Endothelial cell of umbilical vein (primary cell): ENCODE results near the gene IWS1.

Experiments
- EZH2 ChIP-seq: IDR thresholded peaks from 2 replicates; pipeline ENCODE4 v1.6.1; 2012; ENCODE audit warnings: borderline replicate concordance, low read depth, mild to moderate bottlenecking, moderate library complexity, low read length, inconsistent platforms; ENCODE audit not compliant: severe bottlenecking
- MAX ChIP-seq: IDR thresholded peaks from 2 replicates; pipeline ENCODE4 v1.6.1; 2011; ENCODE audit not compliant: insufficient read depth, insufficient read length
- POLR2A ChIP-seq: IDR thresholded peaks from 2 replicates; pipeline ENCODE4 v1.6.1; 2012; ENCODE audit warnings: low read depth, mild to moderate bottlenecking, control low read depth, low read length
- TF ChIP-seq, protein P1 (sequence below), 2 donors: IDR thresholded peaks; 1 replicate in 1 of 2; 2 replicates in 1 of 2; pipeline ENCODE4 v1.5.1; 2011; ENCODE audit warnings: low read length in 2 of 2, mild to moderate bottlenecking in 2 of 2, moderate library complexity in 2 of 2, control low read depth in 1 of 2, inconsistent platforms in 1 of 2, low read depth in 1 of 2; ENCODE audit not compliant: insufficient read depth in 1 of 2; ENCODE audit errors: extremely low read depth in 1 of 2

GRCh38 chr2:127498386-127498785, 27.9 kb downstream of the IWS1 start:
- no peak for TF ChIP-seq POLR2A
- TF ChIP-seq, protein P1, sequence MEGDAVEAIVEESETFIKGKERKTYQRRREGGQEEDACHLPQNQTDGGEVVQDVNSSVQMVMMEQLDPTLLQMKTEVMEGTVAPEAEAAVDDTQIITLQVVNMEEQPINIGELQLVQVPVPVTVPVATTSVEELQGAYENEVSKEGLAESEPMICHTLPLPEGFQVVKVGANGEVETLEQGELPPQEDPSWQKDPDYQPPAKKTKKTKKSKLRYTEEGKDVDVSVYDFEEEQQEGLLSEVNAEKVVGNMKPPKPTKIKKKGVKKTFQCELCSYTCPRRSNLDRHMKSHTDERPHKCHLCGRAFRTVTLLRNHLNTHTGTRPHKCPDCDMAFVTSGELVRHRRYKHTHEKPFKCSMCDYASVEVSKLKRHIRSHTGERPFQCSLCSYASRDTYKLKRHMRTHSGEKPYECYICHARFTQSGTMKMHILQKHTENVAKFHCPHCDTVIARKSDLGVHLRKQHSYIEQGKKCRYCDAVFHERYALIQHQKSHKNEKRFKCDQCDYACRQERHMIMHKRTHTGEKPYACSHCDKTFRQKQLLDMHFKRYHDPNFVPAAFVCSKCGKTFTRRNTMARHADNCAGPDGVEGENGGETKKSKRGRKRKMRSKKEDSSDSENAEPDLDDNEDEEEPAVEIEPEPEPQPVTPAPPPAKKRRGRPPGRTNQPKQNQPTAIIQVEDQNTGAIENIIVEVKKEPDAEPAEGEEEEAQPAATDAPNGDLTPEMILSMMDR (IDR thresholded peaks at IDR 0.05; ENCODE audit: extremely low read depth in 1 of 2, insufficient read depth in 1 of 2, low read depth in 1 of 2, low read length in 2 of 2) = no peak
- TF ChIP-seq MAX = no peak
- no peak for TF ChIP-seq EZH2
